GM18870 (cell line): Measurements from ENCODE around the gene PAFAH1B2.

Experiments used
- ATAC-seq: cut with Tn5 transposase; IDR thresholded peaks from one replicate; pipeline ENCODE4 v1.9.1; 2021; ENCODE audit warnings: moderate library complexity; ENCODE audit not compliant: unreplicated experiment

Gene PAFAH1B2

GRCh38 chr11:117187428-117187798 is 43.3 kb downstream of the PAFAH1B2 start:
- no peak for ATAC-seq

- no peak for ATAC-seq
Measured at GRCh38 chr11:117187799-117188481, 43.9 kb downstream of the PAFAH1B2 start.

- ATAC-seq, result no peak
Measured at GRCh38 chr11:117188620-117189081, 44.6 kb downstream of the PAFAH1B2 start.

- ATAC-seq, result no peak
Measured at GRCh38 chr11:117189191-117189940, 45.3 kb downstream of the PAFAH1B2 start.

- ATAC-seq, result no peak
Measured at GRCh38 chr11:117189941-117190544, 46.0 kb downstream of the PAFAH1B2 start.

- no peak for ATAC-seq
Measured at GRCh38 chr11:117191680-117192400, 47.8 kb downstream of the PAFAH1B2 start.

- no peak for ATAC-seq
Measured at GRCh38 chr11:117192401-117192875, 48.4 kb downstream of the PAFAH1B2 start.

GRCh38 chr11:117193130-117194020 is 49.3 kb downstream of the PAFAH1B2 start:
- ATAC-seq, result no peak

GRCh38 chr11:117194267-117194666 is 50.2 kb downstream of the PAFAH1B2 start:
- ATAC-seq, result no peak

GRCh38 chr11:117195258-117195657 is 51.2 kb downstream of the PAFAH1B2 start:
- no peak for ATAC-seq

- ATAC-seq, result no peak
Measured at GRCh38 chr11:117195761-117196160, 51.7 kb downstream of the PAFAH1B2 start.

GRCh38 chr11:117197006-117197405 is 52.9 kb downstream of the PAFAH1B2 start:
- no peak for ATAC-seq

GRCh38 chr11:117197516-117198456 is 53.7 kb downstream of the PAFAH1B2 start:
- no peak for ATAC-seq

GRCh38 chr11:117198613-117199012 is 54.5 kb downstream of the PAFAH1B2 start:
- ATAC-seq, result no peak

GRCh38 chr11:117199053-117199915 is 55.2 kb downstream of the PAFAH1B2 start, which contains the start of gene TAGLN:
TAGLN (plus strand) TSS chr11:117199370; CDS start chr11:117203014, 3,644 bp downstream.
- no peak for ATAC-seq

GRCh38 chr11:117199916-117200812 is 56.1 kb downstream of the PAFAH1B2 start:
- ATAC-seq, result no peak
